Skin epidermis (tissue), 12 donors: ENCODE data around the gene ADAM10.
A peak's percentile ranks its signal among the peaks of the same experiment; 100 is the strongest.

Source experiments
- H3K27ac ChIP-seq, 21 experiments: fragments of 200-600 bp; sonication (generic) in 11 of 21; one replicate each; pipeline ENCODE4 v1.5.0; 2020; ENCODE audit warnings: mild to moderate bottlenecking in 3 of 21, inconsistent platforms in 2 of 21, moderate library complexity in 2 of 21
- H3K4me3 ChIP-seq, 7 experiments: fragments of 200-600 bp; sonication (generic) in 2 of 7; one replicate each; pipeline ENCODE4 v1.5.0; 2020; ENCODE audit warnings: inconsistent platforms in 2 of 7, mild to moderate bottlenecking in 2 of 7, moderate library complexity in 1 of 7

The ADAM10 gene

GRCh38 chr15:58760385-58761009 lies 11.0 kb upstream of the ADAM10 start:
- Histone ChIP-seq H3K4me3 (no peak overlapping the region), H3K27ac (no peak overlapping the region)

- Histone ChIP-seq H3K27ac (no peak overlapping the region), H3K4me3 (no peak overlapping the region)
Observed at GRCh38 chr15:58758141-58758540, 8.6 kb upstream of the ADAM10 start.

DNA sequence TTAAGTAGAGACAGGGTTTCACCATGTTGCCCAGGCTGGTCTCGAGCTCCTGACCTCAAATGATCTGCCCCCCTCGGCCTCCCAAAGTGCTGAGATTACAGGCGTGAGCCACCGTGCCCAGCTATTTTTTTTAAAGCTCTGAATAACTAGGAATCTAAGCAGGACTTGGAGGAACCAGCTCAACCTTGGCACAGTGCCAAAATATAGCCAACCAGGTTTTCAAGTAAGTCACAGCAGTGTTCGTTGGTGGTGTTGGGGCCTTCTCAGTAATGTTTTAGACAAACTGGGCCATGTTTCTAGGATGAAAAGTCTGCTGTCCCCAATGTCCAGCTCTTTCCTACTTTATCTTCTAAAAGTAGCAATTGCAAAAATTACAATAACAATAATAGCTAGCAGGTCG lies 6.4 kb upstream of the ADAM10 start:
- Histone ChIP-seq H3K27ac (no peak overlapping the region), H3K4me3 (no peak overlapping the region)

DNA sequence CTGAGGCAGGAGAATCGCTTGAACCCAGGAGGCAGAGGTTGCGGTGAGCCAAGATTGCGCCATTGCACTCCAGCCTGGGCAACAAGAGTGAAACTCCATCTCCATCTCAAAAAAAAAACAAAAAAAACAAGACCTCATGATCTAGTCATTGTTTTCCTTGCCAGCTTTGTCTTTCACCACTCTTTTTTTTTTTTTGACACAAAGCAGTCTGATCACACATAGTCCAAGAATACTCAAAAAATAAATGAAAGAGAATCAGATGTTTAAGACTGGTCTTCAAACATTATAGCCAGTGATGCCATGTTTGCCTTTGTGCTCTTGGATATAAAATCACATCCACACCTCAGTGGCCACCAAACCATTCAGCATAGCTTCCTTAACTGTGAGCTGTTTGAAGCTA lies 5.8 kb upstream of the ADAM10 start:
- Histone ChIP-seq H3K4me3 (no peak overlapping the region), H3K27ac (no peak overlapping the region)

DNA sequence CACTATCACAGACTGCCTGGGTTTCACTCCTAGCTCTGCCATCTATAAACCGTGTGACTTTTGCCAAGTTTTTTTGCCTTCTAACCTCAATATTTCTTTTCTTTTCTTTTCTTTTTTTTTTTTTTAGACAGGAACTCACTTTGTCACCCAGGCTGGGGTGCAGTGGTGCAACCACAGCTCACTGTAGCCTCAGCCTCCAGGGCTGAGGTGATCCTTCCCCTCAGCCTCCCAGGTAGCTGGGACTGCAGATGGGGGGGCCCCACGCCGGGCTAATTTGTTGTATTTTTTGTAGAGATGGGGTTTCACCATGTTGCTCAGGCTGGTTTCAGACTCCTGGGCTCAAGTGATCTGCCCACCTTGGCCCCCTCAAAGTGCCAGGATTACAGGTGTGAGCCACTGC lies 3.2 kb upstream of the ADAM10 start:
- H3K4me3 ChIP-seq, result no peak overlapping the region
- H3K27ac ChIP-seq, result no peak overlapping the region

- peak overlapping the region; percentile 76 to 98 (median 95) for H3K27ac ChIP-seq
- peak overlapping the region; percentile 80 to 94 (median 91) for H3K4me3 ChIP-seq
Observed at GRCh38 chr15:58748852-58749531, 515 bp downstream of the ADAM10 start.

GRCh38 chr15:58748040-58748851 lies 1.3 kb downstream of the ADAM10 start:
- Histone ChIP-seq H3K4me3 (peak overlapping the region; percentile 80 to 94 (median 91)), H3K27ac (peak overlapping the region in 20 of 21 experiments; percentile 85 to 98 (median 95))

GRCh38 chr15:58746174-58746573 lies 3.3 kb downstream of the ADAM10 start:
- no peak overlapping the region for H3K4me3 ChIP-seq
- no peak overlapping the region for H3K27ac ChIP-seq

DNA sequence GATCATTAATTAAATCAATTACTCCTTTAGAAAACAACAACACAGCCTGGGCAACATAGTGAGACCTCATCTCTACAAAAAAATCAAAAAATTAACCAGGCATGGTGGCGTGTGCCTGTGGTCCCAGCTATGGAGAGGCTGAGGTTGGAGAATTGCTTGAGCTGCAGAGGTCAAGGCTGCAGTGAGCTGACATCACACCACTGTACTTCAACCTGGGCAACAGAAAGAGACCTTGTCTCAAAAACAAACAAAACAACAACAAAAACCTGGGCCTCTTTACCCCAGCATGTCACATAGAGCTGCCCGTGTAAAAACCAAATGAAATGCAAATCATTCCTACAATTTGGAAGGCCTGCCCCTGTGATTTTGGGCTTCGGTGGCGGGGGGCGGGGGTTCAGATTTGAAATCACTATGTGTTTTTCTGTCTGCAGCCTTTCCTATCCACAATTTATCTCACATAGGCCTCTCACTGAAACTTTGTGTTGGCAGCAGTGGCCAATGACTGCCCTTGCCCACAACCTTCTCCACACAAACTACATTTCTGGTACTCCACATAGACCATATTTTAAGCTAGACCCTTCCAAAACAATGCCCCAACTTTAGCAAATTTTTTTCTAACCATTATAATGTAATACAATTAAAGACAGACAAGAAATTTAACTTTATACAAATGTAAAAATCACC lies 6.5 kb downstream of the ADAM10 start:
- H3K4me3 ChIP-seq, result no peak overlapping the region
- peak overlapping the region in 1 of 21 experiments; percentile 5 for H3K27ac ChIP-seq

DNA sequence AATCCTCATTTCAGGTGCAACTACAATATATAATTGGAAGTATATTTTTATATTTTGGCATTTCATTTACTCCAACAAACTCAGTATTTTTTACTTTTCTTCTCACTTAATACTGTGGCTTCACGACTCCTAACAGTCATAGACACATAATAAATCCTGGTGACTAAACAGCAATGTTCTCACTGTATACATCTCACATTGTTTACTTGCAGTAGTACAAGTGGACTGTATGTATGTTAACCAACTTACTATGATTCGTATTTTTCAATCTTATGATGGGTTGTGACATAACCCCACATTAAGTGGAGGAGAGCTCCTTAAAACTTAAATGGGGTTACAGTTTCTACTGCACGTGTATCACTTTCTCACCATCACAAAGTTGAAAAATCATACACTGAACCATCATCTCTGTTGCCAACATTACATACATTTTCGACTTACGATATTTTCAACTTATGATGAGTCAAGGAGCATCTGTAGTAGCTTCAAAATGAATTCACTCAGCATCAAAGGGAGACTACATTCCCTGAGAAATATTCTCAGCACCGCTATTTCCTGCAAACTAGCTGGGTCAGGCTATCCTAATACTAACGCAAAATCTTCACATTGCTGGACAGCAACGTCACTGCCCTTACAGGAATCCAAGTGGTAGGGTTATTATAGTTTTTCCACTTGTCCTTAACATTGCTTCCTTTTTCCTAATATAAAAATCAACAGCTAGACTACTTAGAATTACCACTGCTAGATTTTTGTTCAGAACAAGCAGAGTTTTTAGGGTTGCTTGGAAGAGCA lies 7.3 kb downstream of the ADAM10 start:
- H3K27ac ChIP-seq, result peak overlapping the region in 1 of 21 experiments; percentile 5
- H3K4me3 ChIP-seq, result no peak overlapping the region

- H3K27ac ChIP-seq, result no peak overlapping the region
- H3K4me3 ChIP-seq, result no peak overlapping the region
Observed at GRCh38 chr15:58741032-58741431, 8.5 kb downstream of the ADAM10 start.

GRCh38 chr15:58740436-58740835 lies 9.1 kb downstream of the ADAM10 start:
- Histone ChIP-seq H3K4me3 (no peak overlapping the region), H3K27ac (no peak overlapping the region)

DNA sequence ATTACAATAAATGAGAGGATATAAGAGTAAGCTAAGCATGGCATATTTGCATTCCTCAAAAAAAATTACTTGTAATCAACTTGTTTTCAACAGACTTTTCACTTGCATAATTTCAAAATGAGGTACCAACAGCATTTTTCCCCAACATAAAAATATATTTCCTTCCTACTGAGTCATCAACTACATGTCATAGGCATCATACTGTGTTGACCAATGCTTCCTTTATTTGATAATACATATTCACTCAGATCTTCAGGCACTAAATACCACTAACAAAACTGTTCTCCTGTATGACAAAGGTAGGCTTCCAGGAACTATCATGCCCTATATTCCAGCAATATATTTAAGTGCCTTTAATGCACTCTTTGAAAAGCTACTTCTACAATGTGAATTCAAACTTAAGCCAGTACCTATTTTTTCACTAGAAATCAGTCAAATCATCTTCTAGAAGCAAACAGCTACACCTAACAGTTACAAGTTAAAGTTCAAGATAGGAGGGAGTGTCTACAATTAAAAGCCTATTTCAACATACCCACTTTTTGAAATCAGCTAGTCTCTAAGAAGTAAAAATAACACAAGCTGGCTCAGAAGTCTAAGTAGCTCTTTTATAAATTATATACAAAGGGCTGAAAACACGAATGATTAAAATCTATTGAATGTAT lies 11.3 kb downstream of the ADAM10 start:
- Histone ChIP-seq H3K4me3 (no peak overlapping the region), H3K27ac (no peak overlapping the region)

DNA sequence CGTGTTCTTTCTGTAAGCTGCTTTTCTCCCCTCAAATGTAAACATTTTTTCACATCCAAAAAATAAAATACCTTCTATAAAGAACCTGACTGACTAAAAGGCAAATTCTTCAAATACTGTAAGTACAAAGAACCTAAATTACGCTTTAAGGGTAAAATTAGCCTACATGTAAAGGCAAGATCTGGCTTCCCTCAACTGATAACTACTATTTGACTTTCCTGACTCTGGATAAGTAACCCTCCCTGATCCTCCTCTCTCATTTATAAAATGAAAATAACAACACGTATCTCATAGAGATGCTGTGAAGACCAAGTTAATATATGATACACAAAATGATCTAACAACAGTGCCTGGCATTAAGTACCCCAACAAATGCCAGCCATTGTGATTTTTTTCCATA lies 12.2 kb downstream of the ADAM10 start:
- H3K4me3 ChIP-seq, result no peak overlapping the region

DNA sequence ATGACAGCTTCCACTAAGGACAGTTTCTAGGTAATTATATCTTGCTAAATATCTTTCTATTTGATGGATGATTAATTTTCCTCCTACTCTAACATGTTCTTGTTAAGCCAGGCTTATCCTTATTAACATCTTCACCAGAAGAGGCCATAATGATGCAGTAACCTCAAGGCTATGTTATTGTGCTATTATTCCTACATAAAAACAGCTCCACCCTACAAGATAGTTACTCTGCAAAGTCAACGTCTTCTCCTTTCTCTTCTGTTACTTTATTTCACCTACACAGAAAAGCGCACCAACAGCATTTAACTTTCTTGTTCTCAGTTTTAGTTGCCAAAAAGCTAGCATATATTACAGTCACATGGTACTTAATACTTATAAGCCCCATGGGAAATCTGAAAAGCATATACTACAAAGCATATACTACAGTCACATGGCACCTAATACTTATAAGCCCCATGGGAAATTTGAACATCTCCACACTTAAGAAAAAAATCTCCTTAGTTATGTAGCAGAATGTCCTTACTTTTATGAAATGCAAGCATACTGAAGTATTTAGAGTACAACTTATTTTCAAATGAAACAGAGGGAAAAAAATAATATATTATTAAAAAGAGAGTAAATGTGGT lies 13.4 kb downstream of the ADAM10 start:
- Histone ChIP-seq H3K4me3 (no peak overlapping the region), H3K27ac (peak overlapping the region in 1 of 21 experiments; percentile 28)

More for the DNA sequence above, 12.2 kb downstream of the ADAM10 start:
- no peak overlapping the region for H3K27ac ChIP-seq

GRCh38 chr15:58734859-58735258 lies 14.6 kb downstream of the ADAM10 start:
- H3K4me3 ChIP-seq, result no peak overlapping the region
- no peak overlapping the region for H3K27ac ChIP-seq

- Histone ChIP-seq H3K27ac (peak overlapping the region in 7 of 21 experiments; percentile 41 to 59 (median 49)), H3K4me3 (no peak overlapping the region)
Observed at GRCh38 chr15:58732625-58733363, 16.7 kb downstream of the ADAM10 start.
